ENCODE measurements around the gene ANO7. TPM values are rescaled to one million over a fixed set of nuclear protein-coding genes. Genes with fewer than 3 reads are reported as not detected.
A peak's percentile ranks its signal among the peaks of the same experiment; 100 is the strongest.

The ANO7 gene
- total RNA-seq, 1 experiment from 2014 or later: 5.2 TPM

DNA sequence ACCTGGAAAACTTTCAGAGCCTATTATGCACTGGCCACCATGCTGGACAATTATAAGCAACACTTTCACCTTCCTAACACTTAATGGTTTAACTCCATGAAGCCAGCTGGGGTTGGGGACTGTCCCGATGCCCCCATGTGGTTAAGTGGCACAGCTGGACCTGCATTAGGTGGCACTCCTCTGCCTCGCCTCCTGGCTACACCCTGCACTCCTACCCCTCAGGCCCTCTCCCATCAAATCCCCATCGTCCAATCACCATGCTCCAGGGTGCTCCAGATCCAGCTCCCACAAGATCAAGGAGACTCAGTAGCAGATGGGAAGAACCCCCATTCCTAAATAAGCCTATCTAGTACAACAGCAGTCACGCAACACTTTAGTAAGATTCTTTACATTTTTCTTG, 73.2 kb downstream of the ANO7 start:
- H3K14ac ChIP-seq (ENCODE audit: insufficient read depth, low read length): no peak overlapping the region
- no peaks in the 10 kb centered on the region for H3K4me1 ChIP-seq (ENCODE audit: insufficient read depth, low read length)
- no peak overlapping the region for H3K18ac ChIP-seq (ENCODE audit: insufficient read length, low read depth, low read length)
- no peak overlapping the region for H2BK12ac ChIP-seq (ENCODE audit: insufficient read length, low read depth, low read length)
- no peaks in the 10 kb centered on the region for H3K79me1 ChIP-seq (ENCODE audit: insufficient read depth, low read depth, low read length, poor library complexity, severe bottlenecking)
- H3K4ac ChIP-seq (ENCODE audit: low read depth, low read length): no peak overlapping the region
- H3K23ac ChIP-seq (ENCODE audit: insufficient read length, low read depth, low read length): no peak overlapping the region
- no CpG with 5 or more reads among the region's 4 CpGs for WGBS (ENCODE audit: extremely low coverage, insufficient read length, low lambda C conversion rate)
- no peak overlapping the region for H3T11ph ChIP-seq (ENCODE audit: low read length)
- H3K4me1 Mint-ChIP-seq: peaks cover 5 to 7% of the 10 kb centered on the region in 2 experiments
- H2AK5ac ChIP-seq (ENCODE audit: insufficient read length, low read length): no peak overlapping the region
- H2AFZ ChIP-seq (ENCODE audit: low read length): no peak overlapping the region
- no peak overlapping the region for H3K27ac ChIP-seq (ENCODE audit: insufficient read length, low read depth, low read length)
- no peak overlapping the region for H4K91ac ChIP-seq (ENCODE audit: insufficient read length, low read depth, low read length)
- no peak overlapping the region for H2BK20ac ChIP-seq (ENCODE audit: low read depth, low read length, poor library complexity, severe bottlenecking)
- H3K27me3 Mint-ChIP-seq (ENCODE audit: low read depth): no peaks in the 10 kb centered on the region
- no peak overlapping the region for H2BK5ac ChIP-seq (ENCODE audit: insufficient read length, low read length)
- no peak overlapping the region for H4K8ac ChIP-seq (replicated peaks; ENCODE audit: insufficient read length, low read depth, low read length)
- H3K23me2 ChIP-seq (ENCODE audit: insufficient read length, low read depth, low read length, poor library complexity, severe bottlenecking): no peaks in the 10 kb centered on the region
- H3K9me3 Mint-ChIP-seq: no peaks in the 10 kb centered on the region
- H3K9me3 ChIP-seq (ENCODE audit: control insufficient read depth, low read depth, low read length): no peaks in the 10 kb centered on the region
- no peaks in the 10 kb centered on the region for H3K79me2 ChIP-seq (ENCODE audit: insufficient read depth, low read length)
- H3K27ac Mint-ChIP-seq: peak overlapping the region in 2 of 3 experiments; percentile 24 to 25; a peak in 2 of 7 replicates
- H3K4me2 ChIP-seq (ENCODE audit: insufficient read depth, insufficient read length, low read length): no peak overlapping the region
- H3K4me3 Mint-ChIP-seq: no peak overlapping the region
- H2BK120ac ChIP-seq (ENCODE audit: low read depth, low read length, poor library complexity, severe bottlenecking): no peak overlapping the region
- H2BK15ac ChIP-seq (ENCODE audit: low read depth, low read length): no peak overlapping the region
- no peak overlapping the region for H4K5ac ChIP-seq (ENCODE audit: insufficient read length, low read depth, low read length)
- H3K27me3 ChIP-seq (ENCODE audit: insufficient read depth, low read length): no peaks in the 10 kb centered on the region
- peaks cover 33 to 87% (median 80%) of the 10 kb centered on the region in 3 experiments; a peak in 6 of 7 replicates for H3K36me3 Mint-ChIP-seq (ENCODE audit: insufficient read depth in 1 of 3, low read depth in 3 of 3)
- no peak overlapping the region for H3K9ac ChIP-seq (ENCODE audit: extremely low read depth, insufficient read length, low read length)
- H4K20me1 ChIP-seq (ENCODE audit: control insufficient read depth, insufficient read depth, insufficient read length): no peaks in the 10 kb centered on the region
- no peak overlapping the region for H3K56ac ChIP-seq (ENCODE audit: insufficient read length, low read depth, low read length)
- TF ChIP-seq, protein P1, sequence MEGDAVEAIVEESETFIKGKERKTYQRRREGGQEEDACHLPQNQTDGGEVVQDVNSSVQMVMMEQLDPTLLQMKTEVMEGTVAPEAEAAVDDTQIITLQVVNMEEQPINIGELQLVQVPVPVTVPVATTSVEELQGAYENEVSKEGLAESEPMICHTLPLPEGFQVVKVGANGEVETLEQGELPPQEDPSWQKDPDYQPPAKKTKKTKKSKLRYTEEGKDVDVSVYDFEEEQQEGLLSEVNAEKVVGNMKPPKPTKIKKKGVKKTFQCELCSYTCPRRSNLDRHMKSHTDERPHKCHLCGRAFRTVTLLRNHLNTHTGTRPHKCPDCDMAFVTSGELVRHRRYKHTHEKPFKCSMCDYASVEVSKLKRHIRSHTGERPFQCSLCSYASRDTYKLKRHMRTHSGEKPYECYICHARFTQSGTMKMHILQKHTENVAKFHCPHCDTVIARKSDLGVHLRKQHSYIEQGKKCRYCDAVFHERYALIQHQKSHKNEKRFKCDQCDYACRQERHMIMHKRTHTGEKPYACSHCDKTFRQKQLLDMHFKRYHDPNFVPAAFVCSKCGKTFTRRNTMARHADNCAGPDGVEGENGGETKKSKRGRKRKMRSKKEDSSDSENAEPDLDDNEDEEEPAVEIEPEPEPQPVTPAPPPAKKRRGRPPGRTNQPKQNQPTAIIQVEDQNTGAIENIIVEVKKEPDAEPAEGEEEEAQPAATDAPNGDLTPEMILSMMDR (conservative IDR thresholded peaks at IDR 0.05): no peak
- peak; percentile 23 for DNase-seq
